ENCODE measurements around the gene NTN5.

NTN5 gene

GRCh38 chr19:48624067-48624594 is 48.7 kb downstream of the NTN5 start:
- Histone ChIP-seq H3K79me2 (ENCODE audit: insufficient read depth, low read length) (no peaks in the 10 kb centered on the region), H3K4me1 (ENCODE audit: insufficient read depth, low read length, severe bottlenecking) (peaks cover 41% of the 10 kb centered on the region), H3F3A (ENCODE audit: insufficient read depth, low read length) (no peaks in the 10 kb centered on the region), H3K9ac (ENCODE audit: low read length) (peak overlapping the region; percentile 93), H3K9me3 (ENCODE audit: low read length) (no peaks in the 10 kb centered on the region), H4K20me1 (ENCODE audit: insufficient read depth, low read length) (no peaks in the 10 kb centered on the region), H3K27ac (ENCODE audit: low read depth, low read length, poor library complexity, severe bottlenecking) (peak overlapping the region; percentile 59), H3K4me2 (ENCODE audit: low read length) (peak overlapping the region; percentile 88), H3K27me3 (ENCODE audit: insufficient read depth, low read length) (no peaks in the 10 kb centered on the region), H3K4me3 (ENCODE audit: low read depth, low read length, poor library complexity, severe bottlenecking) (peak overlapping the region; percentile 85), H2AFZ (ENCODE audit: low read length) (no peak overlapping the region), H3K9me2 (ENCODE audit: low read depth, low read length) (no peaks in the 10 kb centered on the region), H3K36me3 (ENCODE audit: insufficient read depth, low read length) (no peaks in the 10 kb centered on the region)
- no peak for TF ChIP-seq EZH2 (IDR thresholded peaks at IDR 0.05; ENCODE audit: borderline replicate concordance, low read length)

- Histone ChIP-seq H3K9ac (ENCODE audit: low read length) (peak overlapping the region; percentile 71), H3K36me3 (ENCODE audit: insufficient read depth, low read length) (peaks cover under 1% of the 10 kb centered on the region; the same call in 1 of the 2 replicates), H3K27me3 (ENCODE audit: insufficient read depth, low read length) (no peaks in the 10 kb centered on the region), H4K20me1 (ENCODE audit: insufficient read depth, low read length) (no peaks in the 10 kb centered on the region), H3K79me2 (ENCODE audit: insufficient read depth, low read length) (peaks cover 3% of the 10 kb centered on the region), H3K9me2 (ENCODE audit: low read depth, low read length) (no peaks in the 10 kb centered on the region), H3K27ac (ENCODE audit: low read depth, low read length, poor library complexity, severe bottlenecking) (peak overlapping the region; percentile 51), H3F3A (ENCODE audit: insufficient read depth, low read length) (no peaks in the 10 kb centered on the region), H3K4me2 (ENCODE audit: low read length) (peak overlapping the region; percentile 88), H2AFZ (ENCODE audit: low read length) (no peak overlapping the region), H3K4me3 (ENCODE audit: low read depth, low read length, poor library complexity, severe bottlenecking) (peak overlapping the region; percentile 85), H3K9me3 (ENCODE audit: low read length) (no peaks in the 10 kb centered on the region), H3K4me1 (ENCODE audit: insufficient read depth, low read length, severe bottlenecking) (peaks cover 41% of the 10 kb centered on the region)
- TF ChIP-seq EZH2 (IDR thresholded peaks at IDR 0.05; ENCODE audit: borderline replicate concordance, low read length) (no peak), CTCF (IDR thresholded peaks at IDR 0.05; ENCODE audit: low read length) (no peak)
Observed at GRCh38 chr19:48623556-48624066, 49.2 kb downstream of the NTN5 start.

GRCh38 chr19:48619692-48620585 is 52.9 kb downstream of the NTN5 start:
- H3K9ac ChIP-seq (ENCODE audit: low read length) = peak overlapping the region; percentile 87
- no peaks in the 10 kb centered on the region for H3K27me3 ChIP-seq (ENCODE audit: insufficient read depth, low read length)
- peak overlapping the region; percentile 67 for H3K27ac ChIP-seq (ENCODE audit: low read depth, low read length, poor library complexity, severe bottlenecking)
- H3F3A ChIP-seq (ENCODE audit: insufficient read depth, low read length) = no peaks in the 10 kb centered on the region
- no peaks in the 10 kb centered on the region for H3K9me2 ChIP-seq (ENCODE audit: low read depth, low read length)
- H3K36me3 ChIP-seq (ENCODE audit: insufficient read depth, low read length) = peaks cover 37% of the 10 kb centered on the region
- H3K79me2 ChIP-seq (ENCODE audit: insufficient read depth, low read length) = peaks cover 20% of the 10 kb centered on the region
- peak overlapping the region; percentile 95 for H3K4me3 ChIP-seq (ENCODE audit: low read depth, low read length, poor library complexity, severe bottlenecking)
- H3K4me2 ChIP-seq (ENCODE audit: low read length) = peak overlapping the region; percentile 87
- no peaks in the 10 kb centered on the region for H3K9me3 ChIP-seq (ENCODE audit: low read length)
- peaks cover 64% of the 10 kb centered on the region for H3K4me1 ChIP-seq (ENCODE audit: insufficient read depth, low read length, severe bottlenecking)
- TF ChIP-seq CTCF (IDR thresholded peaks at IDR 0.05; ENCODE audit: low read length) = no peak; the same call in 1 of the 2 replicates
- TF ChIP-seq EZH2 (IDR thresholded peaks at IDR 0.05; ENCODE audit: borderline replicate concordance, low read length) = no peak
- H4K20me1 ChIP-seq (ENCODE audit: insufficient read depth, low read length) = no peaks in the 10 kb centered on the region
- no peak overlapping the region for H2AFZ ChIP-seq (ENCODE audit: low read length)
